CD4-positive, alpha-beta T cell treated with Interleukin-12 subunit alpha and Interleukin-12 subunit beta, for 1 hour (primary cell): ENCODE data around the gene ALG14.
"Not testable (repeated sequence)": the region's sequence is repeated elsewhere in the genome, so short reads cannot be mapped to it uniquely, and the experiment has no call there.

Source experiments
- DNase-seq: peaks from one replicate; pipeline ENCODE4 v3.0.0-alpha.2; 2020

ALG14 gene

DNA sequence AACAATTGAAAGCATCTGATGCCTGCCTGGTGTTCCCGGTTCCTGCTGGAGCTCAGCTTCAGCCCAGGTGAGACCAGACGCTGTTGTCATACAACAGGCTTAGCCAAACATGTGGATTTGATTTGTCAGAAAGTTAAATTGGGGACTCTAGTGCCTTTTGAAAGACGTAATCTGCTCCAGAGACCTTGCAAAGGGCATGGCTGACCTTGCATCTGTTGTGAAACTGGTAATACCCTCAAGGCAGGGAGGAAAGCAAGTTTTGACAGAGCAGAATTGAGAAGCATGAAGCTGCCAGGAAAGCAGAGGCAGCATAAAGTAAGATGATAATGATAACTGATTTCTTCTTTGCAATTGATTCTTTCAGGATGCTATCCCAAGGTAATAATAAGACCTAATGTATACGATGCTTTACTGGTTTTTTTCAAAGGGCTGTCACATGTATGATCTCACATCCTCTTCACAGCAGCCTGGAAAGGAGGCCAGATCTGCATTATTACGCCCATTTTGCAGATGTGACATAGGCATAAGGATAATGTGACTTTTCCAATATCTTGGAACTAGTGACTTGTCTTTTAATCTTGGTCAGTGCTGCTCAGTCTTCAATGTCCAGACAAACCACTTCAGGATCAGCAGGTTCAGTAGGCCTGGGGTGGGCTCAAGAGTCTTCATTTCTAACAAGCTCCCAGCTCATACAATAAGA lies 121.1 kb downstream of the ALG14 start:
- DNase-seq = no peak

DNA sequence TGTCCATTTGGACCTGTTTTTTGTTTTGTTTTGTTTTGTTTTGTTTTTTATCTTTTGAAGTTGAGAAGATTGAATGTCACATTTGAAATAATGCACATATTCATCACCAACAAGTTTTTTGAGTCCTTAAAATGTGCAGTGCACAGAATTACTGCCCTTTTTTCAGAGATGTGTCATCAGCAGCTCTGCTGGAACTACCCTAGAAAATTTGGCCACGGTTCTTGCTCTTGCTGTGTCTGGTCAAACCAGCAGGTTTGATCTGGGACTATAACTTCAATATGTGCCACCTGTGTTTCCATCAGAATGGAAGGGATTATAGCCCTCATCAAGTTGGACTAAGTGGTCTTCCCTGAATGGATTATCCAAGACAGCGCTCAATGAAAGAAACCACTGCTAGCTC lies 121.7 kb downstream of the ALG14 start:
- no peak for DNase-seq

DNA sequence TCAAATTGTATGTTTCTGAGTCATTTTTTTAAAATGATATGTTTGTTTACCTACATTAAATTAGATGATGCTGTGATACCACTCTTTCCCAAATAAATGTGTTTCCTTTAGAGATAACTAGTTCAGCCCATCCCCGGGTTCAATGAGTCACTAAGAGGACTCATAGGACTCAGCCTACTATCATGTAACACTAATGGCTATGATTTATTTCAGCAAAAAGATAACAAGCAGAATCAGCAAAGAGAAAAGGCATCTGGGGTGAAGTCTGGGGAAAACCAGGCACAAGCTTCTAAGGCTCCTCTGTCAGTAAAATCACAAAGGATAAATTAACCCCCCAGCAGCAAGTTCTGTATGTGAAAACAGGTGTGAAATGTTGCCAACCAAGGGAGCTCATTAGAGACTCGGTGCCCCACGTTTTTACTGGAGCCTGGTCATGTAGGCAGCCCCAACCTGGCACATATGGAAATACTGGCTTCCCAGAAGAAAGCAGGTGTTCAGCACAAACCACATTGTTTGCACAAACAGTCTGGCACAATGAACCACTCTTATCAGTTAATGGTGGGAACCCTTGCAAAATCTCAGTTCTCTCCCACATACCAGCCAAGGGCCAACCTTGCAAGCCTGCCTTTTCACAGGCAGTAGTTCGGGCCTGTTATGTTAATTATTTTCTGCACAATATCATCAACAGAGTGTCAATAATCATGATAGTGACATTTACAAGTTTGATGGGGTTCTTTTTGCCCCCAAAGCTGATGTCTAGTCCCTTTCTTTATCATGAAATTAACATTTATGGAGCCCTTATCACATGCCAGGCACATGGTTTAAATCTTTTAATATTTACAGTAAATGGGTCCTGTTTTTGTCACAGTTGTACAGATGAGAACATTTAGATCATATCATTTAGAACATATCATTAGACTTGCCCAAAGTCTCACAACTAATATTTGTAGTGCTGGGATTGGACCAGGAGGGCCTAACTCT lies 122.8 kb downstream of the ALG14 start:
- no peak for DNase-seq

DNA sequence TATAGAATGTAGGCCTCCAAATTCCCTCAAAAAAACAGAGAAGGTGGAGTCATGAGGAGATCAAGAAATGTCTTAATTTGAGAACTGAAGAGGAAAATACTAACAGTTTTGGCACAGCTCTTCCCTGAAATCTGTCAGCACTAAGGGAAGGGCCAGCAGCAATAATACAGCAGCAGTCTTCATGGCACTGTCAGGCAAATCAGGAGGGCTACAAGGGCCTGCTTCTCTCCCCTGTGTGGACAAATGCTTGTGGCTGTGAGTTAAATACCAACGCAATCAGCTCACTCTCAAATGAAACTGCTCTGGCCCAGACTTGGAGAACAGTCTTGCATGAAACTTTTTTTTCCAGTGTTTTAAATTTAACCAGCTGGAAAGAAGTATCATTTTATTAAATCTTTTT lies 125.3 kb downstream of the ALG14 start:
- no peak for DNase-seq

DNA sequence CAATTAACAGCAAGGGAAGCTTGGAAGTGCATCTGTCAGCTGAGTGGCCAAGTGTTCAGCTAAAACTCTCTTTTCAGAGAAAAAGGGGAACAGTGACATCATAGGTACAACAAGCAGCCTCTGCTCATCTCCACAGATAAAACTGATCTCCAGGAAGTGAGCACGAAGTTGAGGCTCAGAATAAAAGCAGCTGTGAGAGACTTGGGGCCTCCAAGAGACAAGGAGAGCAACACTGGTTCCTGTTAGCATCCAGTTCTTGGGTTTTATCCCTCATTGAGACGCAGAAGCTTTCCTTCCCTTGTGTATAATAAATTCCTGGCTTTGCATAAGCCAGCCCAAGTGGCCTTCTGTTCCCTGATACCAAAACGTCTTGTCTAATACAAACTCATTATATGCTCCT lies 125.9 kb downstream of the ALG14 start:
- no peak for DNase-seq

DNA sequence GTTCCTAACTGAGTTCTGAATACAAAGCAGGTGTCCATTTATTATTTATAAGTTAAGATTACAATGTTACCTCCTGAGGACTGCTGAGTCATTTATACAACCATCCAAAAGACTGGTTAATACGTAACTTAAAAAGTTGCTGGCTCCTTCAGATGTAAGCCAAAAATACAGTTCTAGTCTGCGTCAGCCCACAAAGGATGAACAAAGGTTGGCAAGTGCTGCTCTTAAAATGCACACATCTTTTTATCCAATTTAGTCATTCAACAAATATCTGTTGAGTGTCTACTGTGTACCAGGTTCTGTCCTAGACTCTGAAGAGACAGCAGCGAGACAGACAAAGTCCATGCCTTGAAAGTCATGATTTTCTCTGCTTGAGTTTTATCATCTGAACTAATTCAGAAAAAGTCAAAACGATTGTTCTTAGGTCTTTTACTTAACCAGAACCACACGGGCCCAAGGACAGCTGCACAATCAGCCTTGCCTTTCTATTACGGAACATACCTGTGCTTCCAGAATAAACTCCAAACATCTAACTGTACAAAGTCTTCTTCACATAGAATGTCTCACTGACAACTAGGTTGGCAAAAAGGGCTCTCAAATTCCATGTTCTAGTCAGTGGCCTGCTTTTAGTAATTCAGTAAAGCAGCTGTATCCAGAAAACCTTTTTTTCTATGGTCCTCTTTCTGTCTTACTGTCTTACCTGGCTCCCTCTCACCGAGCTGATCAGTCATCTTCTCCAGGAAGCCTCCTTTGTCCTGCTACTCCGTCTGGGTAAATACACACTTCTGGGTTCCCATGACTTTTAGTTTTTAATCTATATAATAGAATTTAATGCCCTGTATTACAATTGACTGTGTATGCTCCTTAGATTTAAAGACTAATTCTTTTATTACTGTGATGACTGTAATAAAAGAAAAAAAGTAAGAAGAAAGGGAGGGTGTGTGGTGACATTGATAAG lies 130.3 kb downstream of the ALG14 start:
- DNase-seq = no peak

DNA sequence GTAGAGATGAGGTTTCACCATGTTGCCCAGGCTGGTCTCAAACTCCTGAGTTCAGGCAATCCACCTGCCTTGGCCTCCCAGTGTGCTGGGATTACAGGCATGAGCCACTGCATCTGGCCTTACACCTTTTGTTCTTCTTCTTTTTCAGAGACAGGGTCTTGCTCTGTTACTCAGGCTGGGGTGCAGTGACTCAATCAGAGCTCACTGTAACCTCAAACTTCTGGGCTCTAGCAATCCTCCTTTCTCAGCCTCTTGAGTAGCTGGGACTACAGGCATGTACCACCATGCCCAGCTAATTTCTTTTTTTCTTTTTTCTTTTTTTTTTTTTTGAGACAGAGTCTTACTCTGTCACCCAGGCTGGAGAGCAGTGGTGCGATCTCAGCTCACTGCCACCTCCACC lies 131.3 kb downstream of the ALG14 start:
- not testable (repeated sequence) for DNase-seq

DNA sequence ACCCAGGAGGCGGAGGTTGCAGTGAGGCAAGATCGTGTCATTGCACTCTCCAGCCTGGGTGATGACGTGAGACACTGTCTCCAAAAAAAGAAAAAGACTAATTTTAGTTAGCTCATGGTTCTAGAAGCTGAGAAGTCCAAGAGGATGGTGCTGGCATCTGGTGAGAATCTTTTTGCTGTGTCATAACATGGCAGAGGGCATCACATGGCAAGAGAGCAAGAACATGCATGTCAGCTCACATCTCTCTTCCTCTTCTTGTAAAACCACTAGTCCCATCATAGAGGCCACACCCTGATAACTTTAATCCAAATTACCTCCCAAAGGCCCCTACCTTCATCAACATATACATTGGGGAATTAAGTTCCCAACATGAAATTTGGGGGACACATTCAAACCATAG lies 132.0 kb downstream of the ALG14 start:
- no peak for DNase-seq

DNA sequence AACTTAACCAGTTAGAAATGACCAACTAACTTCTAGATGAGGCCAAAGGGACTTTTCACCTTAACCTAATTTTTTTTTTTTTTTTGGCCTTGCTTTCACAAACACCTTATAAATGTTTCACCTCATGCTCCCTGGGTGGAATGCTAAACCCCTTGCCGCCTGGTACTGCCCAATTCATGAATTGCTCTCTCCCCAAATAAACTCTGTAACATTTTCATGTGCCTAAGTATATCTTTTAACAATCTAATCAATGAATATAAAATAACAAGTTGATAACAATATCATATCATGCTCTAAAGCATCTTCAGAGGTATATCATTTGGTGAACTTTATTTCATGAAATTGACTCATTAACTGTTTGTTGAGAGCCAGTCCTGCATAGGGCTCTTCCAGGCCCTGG lies 134.9 kb downstream of the ALG14 start:
- no peak for DNase-seq

DNA sequence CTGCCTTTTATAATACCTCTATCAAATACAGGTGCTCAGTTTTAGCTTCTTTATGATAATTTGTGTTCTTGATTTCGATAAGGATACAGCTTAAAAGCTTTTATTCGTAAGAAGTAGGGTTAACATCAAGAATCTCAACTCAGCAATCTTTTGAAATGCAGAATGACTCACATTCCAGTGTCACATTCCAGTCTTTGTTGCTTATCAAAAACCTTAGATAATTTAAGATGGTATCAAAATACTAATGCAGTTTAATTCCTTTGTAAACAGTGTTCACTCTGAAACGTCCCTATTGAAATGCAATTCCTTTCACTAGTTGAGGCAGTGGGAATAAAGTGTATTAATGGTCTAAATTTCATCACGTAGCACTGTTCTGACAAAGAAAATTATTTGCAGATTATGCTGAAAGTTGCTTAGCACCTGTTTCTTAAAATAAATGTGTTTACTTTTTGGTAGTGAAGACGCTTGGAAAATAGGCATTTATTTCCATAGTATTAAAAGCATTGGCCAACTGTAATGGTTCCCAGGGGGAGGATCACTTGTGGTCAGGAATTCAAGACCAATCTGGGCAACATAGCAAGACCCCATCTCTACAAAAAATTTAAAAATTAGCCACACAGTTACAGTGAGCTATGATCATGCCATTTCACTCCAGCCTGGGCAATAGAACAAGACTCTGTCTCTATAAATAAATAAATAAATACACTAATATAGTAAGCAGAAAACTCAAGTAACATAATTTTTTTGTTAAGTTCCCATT lies 135.7 kb downstream of the ALG14 start:
- DNase-seq = no peak

DNA sequence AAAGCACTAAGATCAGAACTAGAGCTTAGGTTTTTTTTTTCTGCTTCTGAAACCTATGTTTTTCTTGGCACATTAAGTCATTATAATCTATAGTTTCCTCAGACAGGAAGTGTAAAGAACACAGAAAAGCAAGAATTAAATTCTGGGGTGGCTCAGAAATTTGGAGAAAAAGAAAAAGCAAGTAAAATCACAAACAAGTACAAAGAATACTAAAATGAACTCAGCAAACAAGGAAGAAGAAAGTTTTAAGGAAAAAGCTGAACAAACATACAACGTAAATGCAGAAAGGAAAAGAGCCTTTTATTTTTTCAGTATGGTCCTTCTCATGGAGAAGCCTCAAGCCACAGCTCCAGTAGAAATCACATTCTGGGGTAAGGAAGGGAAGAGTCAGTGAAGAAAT lies 137.3 kb downstream of the ALG14 start:
- no peak for DNase-seq

DNA sequence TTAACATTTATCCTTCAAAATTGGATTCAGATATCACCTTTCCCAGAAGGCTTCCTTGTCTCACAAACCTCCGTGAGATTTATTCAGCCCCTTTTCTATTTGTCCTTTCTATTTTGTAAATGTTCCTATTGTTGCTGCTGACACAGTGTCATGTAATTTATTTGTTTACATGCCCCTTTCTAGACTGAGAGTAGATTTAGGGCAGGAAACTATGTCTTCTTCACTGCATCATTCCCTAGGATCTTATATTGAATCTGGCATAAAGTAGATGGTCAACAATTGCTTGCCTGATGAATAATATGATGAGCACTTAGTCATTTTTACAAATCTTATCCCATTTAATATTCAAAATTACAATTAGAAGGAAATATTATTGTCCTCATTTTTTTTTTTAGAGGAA lies 137.7 kb downstream of the ALG14 start:
- no peak for DNase-seq

DNA sequence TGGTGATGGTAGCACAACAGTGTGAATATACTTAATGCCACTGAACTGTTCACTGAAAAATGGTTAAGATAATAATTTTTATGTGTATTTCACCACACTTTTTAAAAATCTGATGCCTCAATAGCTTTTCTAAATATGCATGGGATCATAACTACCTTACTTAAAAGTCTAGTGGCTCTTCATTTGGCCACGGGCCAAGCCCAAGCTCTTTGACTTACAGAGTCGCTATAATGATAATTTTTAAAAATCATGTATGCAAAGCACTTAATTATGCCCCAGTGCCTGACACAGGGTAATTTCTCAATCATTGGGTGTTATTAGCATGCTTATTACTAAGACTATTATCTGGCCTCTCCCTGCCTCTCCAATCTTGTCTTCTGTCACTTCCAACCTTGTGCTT lies 138.2 kb downstream of the ALG14 start:
- no peak for DNase-seq

DNA sequence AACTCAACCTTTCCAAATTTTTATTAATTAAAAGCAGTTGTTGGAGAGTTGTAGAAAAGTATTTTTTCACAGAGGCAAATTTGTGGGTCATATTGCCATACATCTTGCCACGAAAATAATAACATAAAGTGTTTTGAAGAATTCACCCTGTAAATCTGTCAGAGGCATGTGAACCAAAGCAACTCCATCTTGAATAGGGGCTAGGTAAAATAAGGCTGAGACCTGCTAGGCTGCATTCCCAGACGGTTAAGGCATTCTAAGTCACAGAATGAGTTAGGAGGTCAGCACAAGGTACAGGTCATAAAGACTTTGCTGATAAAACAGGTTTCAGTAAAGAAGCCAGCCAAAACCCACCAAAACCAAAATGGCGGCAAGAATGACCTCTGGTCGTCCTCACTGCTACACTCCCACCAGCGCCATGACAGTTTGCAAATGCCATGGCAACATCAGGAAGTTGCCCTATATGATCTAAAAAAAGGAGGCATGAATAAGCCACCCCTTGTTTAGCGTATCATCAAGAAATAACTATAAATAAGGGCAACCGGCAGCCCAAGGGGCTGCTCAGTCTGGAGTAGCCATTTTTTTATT lies 141.4 kb downstream of the ALG14 start:
- DNase-seq = no peak

DNA sequence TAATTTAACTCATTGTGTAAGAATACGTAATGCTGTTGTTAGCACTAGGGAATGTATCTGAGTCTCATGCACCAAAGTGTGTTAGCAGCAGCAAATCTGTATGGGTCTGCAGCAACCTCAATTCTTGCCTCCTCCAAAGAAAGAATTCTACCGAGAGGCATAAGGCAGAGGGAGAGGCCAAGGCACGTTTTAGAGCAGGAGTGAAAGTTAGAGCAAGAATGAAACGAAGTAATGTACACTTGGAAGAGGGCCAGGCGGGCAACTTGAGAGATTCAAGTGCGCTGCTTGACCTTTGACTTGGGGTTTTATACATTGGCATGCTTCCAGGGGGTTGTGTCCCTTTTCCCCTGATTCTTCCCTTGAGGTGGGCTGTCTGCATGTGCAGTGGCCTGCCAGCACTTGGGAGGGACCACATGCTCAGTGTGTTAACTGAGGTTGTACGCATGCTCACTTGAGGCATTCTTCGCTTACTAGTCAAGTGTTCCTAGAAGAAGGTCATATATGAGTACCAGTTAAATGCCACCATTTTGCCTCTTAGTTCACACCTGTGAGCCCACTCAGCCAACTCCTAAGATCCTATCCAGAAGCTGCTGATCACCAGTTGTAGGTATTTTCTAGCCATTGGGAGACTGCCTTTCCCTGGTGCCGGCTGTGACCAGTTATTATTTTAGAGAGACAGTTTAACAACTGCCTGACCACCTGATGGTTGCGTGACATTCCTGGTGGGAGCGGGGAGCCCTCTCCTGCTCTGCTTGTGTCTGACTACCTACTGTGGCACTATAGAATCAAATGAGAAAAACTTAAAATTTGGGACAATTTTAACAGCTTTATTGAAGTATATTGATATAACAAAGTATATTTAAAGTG lies 143.2 kb downstream of the ALG14 start:
- no peak for DNase-seq

DNA sequence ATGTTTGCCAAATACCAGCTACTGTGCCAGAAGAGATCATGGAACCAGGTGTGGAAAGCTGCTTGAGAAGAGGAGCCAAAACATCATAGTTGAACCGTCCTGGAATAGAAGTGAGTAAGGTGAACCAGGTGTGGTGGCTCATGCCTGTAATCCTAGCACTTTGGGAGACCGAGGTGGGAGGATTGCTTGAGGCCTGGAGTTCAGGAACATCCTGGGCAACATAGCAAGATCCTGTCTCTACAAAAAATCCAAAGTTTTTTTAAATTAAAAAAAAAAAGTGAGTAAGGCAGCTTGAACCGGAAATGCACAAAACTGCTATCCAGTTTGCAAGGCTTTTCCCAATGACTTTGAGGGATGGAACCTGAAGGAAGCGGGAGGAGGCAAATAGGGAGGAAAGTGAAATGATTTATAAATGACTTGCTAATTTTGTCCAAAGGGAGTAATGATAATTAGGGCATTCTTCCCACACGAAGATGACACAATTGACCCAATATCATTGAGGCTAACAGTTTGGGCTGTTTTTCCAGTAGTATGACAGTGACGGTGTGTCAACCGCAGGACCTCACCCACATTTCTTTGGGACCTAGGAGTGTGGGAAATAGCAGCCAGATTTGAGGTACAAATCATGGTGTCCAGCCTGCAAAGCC lies 144.3 kb downstream of the ALG14 start:
- no peak for DNase-seq

DNA sequence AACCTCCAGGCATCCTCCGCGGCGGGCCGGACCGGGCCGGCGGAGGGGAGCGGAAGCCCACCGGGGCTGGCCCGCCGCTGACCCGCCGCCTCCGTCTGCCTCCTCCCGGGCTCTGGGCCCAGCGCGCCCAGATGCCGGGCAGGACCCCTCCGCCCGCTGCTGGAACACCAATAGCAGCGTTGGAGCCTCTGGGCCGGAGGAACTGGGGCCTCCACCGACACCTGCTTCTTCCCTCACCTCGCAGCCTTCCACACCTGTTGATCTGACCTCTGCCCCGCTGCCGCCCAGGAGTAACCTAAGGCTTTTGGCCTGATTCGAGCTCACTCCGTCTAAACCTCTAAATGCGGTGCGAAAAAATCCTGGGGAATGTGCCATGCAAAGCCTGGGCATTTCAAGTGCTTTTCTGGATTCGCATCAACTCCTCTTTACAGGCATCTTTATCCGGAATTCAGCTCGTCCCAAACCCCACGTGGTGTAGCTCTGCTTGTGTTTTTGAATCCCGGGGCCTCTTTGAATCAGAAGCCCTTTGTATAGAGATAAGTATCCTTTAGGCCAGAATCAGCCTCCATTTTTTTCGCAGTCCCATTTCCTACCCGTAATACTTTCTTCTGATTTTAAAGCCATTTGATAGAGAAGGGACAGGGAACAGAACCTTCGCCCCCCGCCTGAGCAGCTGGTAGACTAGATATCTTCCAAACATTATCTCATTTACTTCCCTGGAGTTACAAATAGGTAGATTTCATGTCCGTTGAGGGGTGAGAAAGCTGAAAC lies 145.2 kb downstream of the ALG14 start:
- DNase-seq = no peak

DNA sequence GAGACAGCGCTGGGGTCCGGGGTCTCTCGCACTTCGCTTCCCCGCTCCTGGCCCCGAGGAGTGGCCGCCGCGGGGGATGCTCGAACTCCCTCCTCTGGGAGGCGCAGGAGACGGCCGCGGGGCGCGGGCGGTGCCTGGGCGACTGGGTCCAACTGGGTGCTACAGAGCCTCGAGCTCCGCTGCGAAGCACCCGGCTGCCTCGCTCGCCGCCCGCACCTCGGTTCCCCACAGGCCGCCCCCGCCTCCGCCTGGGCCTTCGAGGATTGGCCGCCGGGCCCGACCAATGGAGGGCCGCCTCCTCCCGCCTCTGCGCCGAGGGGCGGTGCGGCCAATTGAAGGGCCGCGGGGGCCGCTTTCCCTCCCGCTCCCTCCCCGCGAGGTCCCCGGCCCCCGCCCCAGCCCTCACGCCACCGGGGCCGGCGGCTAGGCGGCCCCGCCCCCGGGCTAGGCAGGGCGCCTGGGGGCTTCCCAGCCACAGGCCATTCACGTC lies 145.8 kb downstream of the ALG14 start, which contains the start of gene CNN3:
CNN3 (minus strand) TSS at position 196 of the 490 bp plus-strand sequence. CDS start 216 bp downstream, outside the sequence.
- DNase-seq = peak; percentile 68
